Prostate gland (tissue), 2 donors: Measurements from ENCODE around the gene FALEC. TPM values are rescaled to one million over a fixed set of nuclear protein-coding genes. Genes with fewer than 3 reads are reported as not detected.

Experiments used
- DNase-seq: peaks from one replicate; pipeline ENCODE4 v3.0.0-alpha.2; 2019; ENCODE audit warnings: low spot score
- H3K27ac ChIP-seq, 2 donors: fragments of 200-600 bp; sonication (generic); 2 replicates each; pipeline ENCODE4 v1.5.1; 2017 to 2019
- H3K27me3 ChIP-seq: fragments of 200-600 bp; sonication (generic); replicated peaks from 2 replicates; pipeline ENCODE4 v1.5.1; 2019; ENCODE audit not compliant: insufficient read depth
- H3K36me3 ChIP-seq, 2 donors: fragments of 200-600 bp; sonication (generic); 1 replicate in 1 of 2; 2 replicates in 1 of 2; pipeline versions ENCODE4 v1.5.1 to v1.8.1; 2017 to 2019
- H3K4me1 ChIP-seq: fragments of 200-600 bp; sonication (generic); replicated peaks from 2 replicates; pipeline ENCODE4 v1.5.1; 2019
- H3K4me3 ChIP-seq, 2 donors: fragments of 200-600 bp; sonication (generic); 2 replicates each; pipeline ENCODE4 v1.5.1; 2017 to 2019
- H3K9me3 ChIP-seq: fragments of 200-600 bp; sonication (generic); 2 replicates; pipeline ENCODE4 v1.5.1; 2017
- POLR2A ChIP-seq: fragments of 450-650 bp; IDR thresholded peaks from one replicate; pipeline ENCODE4 v1.6.1; 2016; ENCODE audit warnings: antibody characterized with exemption, mild to moderate bottlenecking
- POLR2AphosphoS5 ChIP-seq: sonication (generic); formaldehyde crosslinking; IDR thresholded peaks from one replicate; pipeline ENCODE4 v1.6.1; 2017; ENCODE audit warnings: antibody characterized with exemption
- WGBS: methylation state at CpG from one replicate; pipeline ENCODE4 v1.1.5; 2018; 5-methylcytosine and 5-hydroxymethylcytosine counted together
- intact Hi-C: fragments of 100-400 bp; cut with DNase I; formaldehyde crosslinking; loops from one replicate; pipeline ENCODE4 v1.14.2; 2022
- total RNA-seq, 2 donors: library from RNA; depleted of rRNA; stranded (reverse); fragments of >200 nt; gene quantifications; one replicate each; pipeline ENCODE4 v1.1.0, GENCODE V29; 2016
- TF ChIP-seq, protein P1 (sequence below), 4 experiments: fragments of 200-600 bp in 2 of 4; fragments of 450-650 bp in 2 of 4; sonication (generic) in 2 of 4; IDR thresholded peaks; 1 replicate in 3 of 4; 2 replicates in 1 of 4; pipeline ENCODE4 v1.5.1; 2016 to 2019; ENCODE audit warnings: antibody characterized with exemption in 4 of 4, mild to moderate bottlenecking in 2 of 4, moderate library complexity in 2 of 4

Gene FALEC
- total RNA-seq, 2 donors from 2014 or later, result not detected

DNA sequence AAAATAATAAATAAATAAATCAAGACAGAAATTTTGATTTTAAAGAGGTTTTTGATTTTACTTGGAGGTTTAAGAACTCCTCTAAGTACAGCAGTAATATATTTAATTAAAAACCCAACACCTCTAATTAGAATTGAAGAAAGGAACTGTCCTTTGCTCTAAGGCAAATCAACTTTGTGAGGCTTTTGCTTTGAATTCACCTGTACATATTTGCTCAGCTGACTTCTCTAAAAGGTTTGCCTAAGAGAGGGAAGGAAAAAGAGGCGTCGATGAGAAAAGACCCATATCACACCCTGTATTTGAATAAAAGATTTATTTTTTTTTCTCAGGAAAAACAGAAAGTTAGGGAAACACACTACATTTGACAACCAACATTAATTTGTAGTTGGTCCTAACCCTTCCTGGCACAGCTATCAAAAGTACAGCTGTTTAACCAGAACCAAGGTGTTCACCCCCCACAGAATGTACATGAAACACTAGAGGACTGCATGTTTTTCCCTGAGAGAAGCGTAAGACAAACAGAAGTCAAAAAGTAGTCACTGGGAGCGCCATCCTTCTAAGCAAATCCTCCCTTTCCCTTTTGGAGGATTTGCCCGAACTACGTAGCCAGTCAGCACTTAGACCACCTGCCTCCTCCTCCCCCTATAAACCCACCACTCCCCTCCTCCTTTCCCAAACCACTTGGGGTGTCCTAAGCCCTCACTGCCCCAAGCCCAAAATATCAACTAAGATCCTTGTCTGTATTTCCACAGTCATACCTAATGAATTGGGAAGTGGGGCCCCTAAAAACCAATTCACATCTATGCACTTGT lies 58.9 kb downstream of the FALEC start:
- intact Hi-C loops, result loop anchor here (5.0 kb wide), 1 partner anchor 53 kb away; the partner anchor contains the start of gene ENSA
- Histone ChIP-seq H3K27me3 (no peaks in the 10 kb centered on the region), H3K27ac (peak overlapping the region; percentile 98 to 100), H3K4me1 (peaks cover 9% of the 10 kb centered on the region), H3K9me3 (no peaks in the 10 kb centered on the region), H3K36me3 (no peaks in the 10 kb centered on the region), H3K4me3 (peak overlapping the region in 1 of 2 donors; percentile 93)
- WGBS, result 31% methylated on average over 6 of the region's 6 CpGs
- TF ChIP-seq POLR2A (no peak), POLR2AphosphoS5 (no peak)
- TF ChIP-seq, protein P1, sequence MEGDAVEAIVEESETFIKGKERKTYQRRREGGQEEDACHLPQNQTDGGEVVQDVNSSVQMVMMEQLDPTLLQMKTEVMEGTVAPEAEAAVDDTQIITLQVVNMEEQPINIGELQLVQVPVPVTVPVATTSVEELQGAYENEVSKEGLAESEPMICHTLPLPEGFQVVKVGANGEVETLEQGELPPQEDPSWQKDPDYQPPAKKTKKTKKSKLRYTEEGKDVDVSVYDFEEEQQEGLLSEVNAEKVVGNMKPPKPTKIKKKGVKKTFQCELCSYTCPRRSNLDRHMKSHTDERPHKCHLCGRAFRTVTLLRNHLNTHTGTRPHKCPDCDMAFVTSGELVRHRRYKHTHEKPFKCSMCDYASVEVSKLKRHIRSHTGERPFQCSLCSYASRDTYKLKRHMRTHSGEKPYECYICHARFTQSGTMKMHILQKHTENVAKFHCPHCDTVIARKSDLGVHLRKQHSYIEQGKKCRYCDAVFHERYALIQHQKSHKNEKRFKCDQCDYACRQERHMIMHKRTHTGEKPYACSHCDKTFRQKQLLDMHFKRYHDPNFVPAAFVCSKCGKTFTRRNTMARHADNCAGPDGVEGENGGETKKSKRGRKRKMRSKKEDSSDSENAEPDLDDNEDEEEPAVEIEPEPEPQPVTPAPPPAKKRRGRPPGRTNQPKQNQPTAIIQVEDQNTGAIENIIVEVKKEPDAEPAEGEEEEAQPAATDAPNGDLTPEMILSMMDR (IDR thresholded peaks at IDR 0.05), result no peak
- DNase-seq, result no peak

- peak overlapping the region; percentile 98 to 100 for H3K27ac ChIP-seq
- H3K4me1 ChIP-seq, result peaks cover 9% of the 10 kb centered on the region
- 27% methylated on average over 4 of the region's 4 CpGs for WGBS
- peak overlapping the region in 1 of 2 donors; percentile 93 for H3K4me3 ChIP-seq
- no peaks in the 10 kb centered on the region for H3K27me3 ChIP-seq
- DNase-seq, result no peak
- H3K9me3 ChIP-seq, result no peaks in the 10 kb centered on the region
- intact Hi-C loops, result loop anchor here (5.0 kb wide), 1 partner anchor 52 kb away; the partner anchor contains the start of gene ENSA
- no peak for TF ChIP-seq POLR2A
- TF ChIP-seq, protein P1 (IDR thresholded peaks at IDR 0.05), result no peak
- TF ChIP-seq POLR2AphosphoS5, result no peak
- no peaks in the 10 kb centered on the region for H3K36me3 ChIP-seq
Measured at GRCh38 chr1:150575072-150575489, 59.5 kb downstream of the FALEC start.

DNA sequence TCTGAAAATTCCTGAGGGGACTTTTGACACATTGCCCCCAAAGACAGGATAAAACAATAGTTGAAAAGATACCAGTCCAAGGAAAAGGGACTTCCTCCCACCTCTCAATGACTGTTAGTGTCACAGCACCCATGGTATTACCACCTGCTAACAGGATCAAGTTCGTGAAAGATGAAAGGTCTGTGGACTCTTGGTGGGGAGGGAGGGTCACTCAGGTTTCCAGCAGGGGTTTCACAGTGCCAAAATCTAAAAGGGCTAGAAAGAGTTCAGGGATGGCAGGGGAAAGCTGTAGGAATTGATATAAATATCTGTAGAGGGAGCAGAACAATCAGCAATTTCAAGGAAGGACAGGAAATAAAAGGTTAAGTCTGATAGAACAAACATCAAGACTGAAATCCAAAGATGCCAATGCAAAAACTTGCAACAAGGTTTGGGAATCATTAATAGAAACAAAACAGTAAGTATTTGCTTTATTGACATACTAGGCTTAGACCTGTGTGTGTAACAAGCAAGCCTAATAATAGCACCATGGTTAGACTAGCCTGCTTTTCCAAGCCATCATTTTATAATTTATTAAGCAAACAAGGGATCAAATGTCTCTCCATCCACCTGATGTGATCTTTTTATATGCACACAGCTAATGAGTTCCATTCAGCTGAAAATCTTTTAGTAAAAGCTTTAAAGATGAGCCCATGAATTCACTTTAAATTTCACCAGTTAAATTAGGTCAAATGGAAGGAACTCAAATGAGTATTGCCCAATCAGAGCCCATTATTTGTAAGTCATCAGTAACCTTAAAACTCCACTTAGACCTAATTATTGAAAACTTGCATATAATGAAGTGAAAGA lies 60.2 kb downstream of the FALEC start:
- WGBS, result 3% methylated on average over 1 of the region's 1 CpG
- TF ChIP-seq, protein P1 (IDR thresholded peaks at IDR 0.05), result no peak
- TF ChIP-seq POLR2AphosphoS5 (peak; percentile 87), POLR2A (peak; percentile 31)
- Histone ChIP-seq H3K4me3 (peak overlapping the region; percentile 88 to 93), H3K27me3 (no peaks in the 10 kb centered on the region), H3K9me3 (no peaks in the 10 kb centered on the region), H3K27ac (peak overlapping the region; percentile 98 to 100), H3K36me3 (no peaks in the 10 kb centered on the region), H3K4me1 (peaks cover 9% of the 10 kb centered on the region)
- no peak for DNase-seq
- intact Hi-C loops, result loop anchor here (5.0 kb wide), 1 partner anchor 52 kb away; the partner anchor contains the start of gene ENSA

- Histone ChIP-seq H3K27me3 (no peaks in the 10 kb centered on the region), H3K4me1 (peaks cover 9% of the 10 kb centered on the region), H3K9me3 (no peaks in the 10 kb centered on the region), H3K36me3 (no peaks in the 10 kb centered on the region), H3K4me3 (peak overlapping the region; percentile 88 to 93), H3K27ac (peak overlapping the region; percentile 98 to 100)
- no peak for DNase-seq
- intact Hi-C loops, result loop anchor here (5.0 kb wide), 1 partner anchor 51 kb away; the partner anchor contains the start of gene ENSA
- 2% methylated on average over 4 of the region's 4 CpGs for WGBS
- TF ChIP-seq POLR2AphosphoS5 (no peak), POLR2A (no peak)
- TF ChIP-seq, protein P1 (IDR thresholded peaks at IDR 0.05), result no peak
Measured at GRCh38 chr1:150576367-150576711, 60.8 kb downstream of the FALEC start.
